Stomach (tissue), 9 donors: Measurements from ENCODE around the gene RABGAP1L. TPM values are rescaled to one million over a fixed set of nuclear protein-coding genes. Genes with fewer than 3 reads are reported as not detected.

Experiments used
- DNase-seq, 2 donors: peaks; one replicate each; pipeline versions ENCODE4 v3.0.0 to v3.0.0-alpha.2; 2013 to 2019
- H3K27ac ChIP-seq, 5 donors: fragments of 200-600 bp in 4 of 5; sonication (generic) in 4 of 5; one replicate each; pipeline ENCODE4 v1.5.1; 2013 to 2019; ENCODE audit warnings: mild to moderate bottlenecking in 1 of 5, moderate library complexity in 1 of 5
- H3K27me3 ChIP-seq, 3 donors: fragments of 200-600 bp; sonication (generic); one replicate each; pipeline ENCODE4 v1.5.1; 2017 to 2019; ENCODE audit warnings: mixed run types in 1 of 3
- H3K36me3 ChIP-seq, 4 donors: fragments of 200-600 bp; sonication (generic); 1 replicate in 3 of 4; 2 replicates in 1 of 4; pipeline ENCODE4 v1.5.1; 2016 to 2019
- H3K4me1 ChIP-seq, 4 donors: fragments of 200-600 bp; sonication (generic); one replicate each; pipeline ENCODE4 v1.5.1; 2016 to 2019
- H3K4me3 ChIP-seq, 4 donors: fragments of 200-600 bp; sonication (generic) in 3 of 4; one replicate each; pipeline ENCODE4 v1.5.1; 2016 to 2019; ENCODE audit warnings: mild to moderate bottlenecking in 1 of 4
- H3K9me3 ChIP-seq, 4 donors: fragments of 200-600 bp; sonication (generic); one replicate each; pipeline ENCODE4 v1.5.1; 2016 to 2019
- CTCF ChIP-seq, 7 experiments: fragments of 450-650 bp in 4 of 7; fragments of 200-600 bp in 3 of 7; sonication (generic) in 3 of 7; IDR thresholded peaks; one replicate each; pipeline ENCODE4 v1.5.1; 2016 to 2019; ENCODE audit warnings: antibody characterized with exemption in 7 of 7, control low read depth in 2 of 7, mild to moderate bottlenecking in 1 of 7
- EP300 ChIP-seq: sonication (generic); formaldehyde crosslinking; IDR thresholded peaks from one replicate; pipeline ENCODE4 v1.6.1; 2017; ENCODE audit warnings: antibody characterized with exemption
- POLR2A ChIP-seq, 4 donors: fragments of 450-650 bp; IDR thresholded peaks; one replicate each; pipeline ENCODE4 v1.6.1; 2016; ENCODE audit warnings: antibody characterized with exemption in 4 of 4, control low read depth in 2 of 4, mild to moderate bottlenecking in 1 of 4, moderate library complexity in 1 of 4
- POLR2AphosphoS5 ChIP-seq, 3 donors: sonication (generic); formaldehyde crosslinking; IDR thresholded peaks; one replicate each; pipeline ENCODE4 v1.6.1; 2016; ENCODE audit warnings: antibody characterized with exemption in 3 of 3
- WGBS, 5 donors: extraction: QIAGEN DNeasy Blood & Tissue Kit in 3 of 5; methylation state at CpG; one replicate each; pipeline versions ENCODE4 v1.1.5 to v1.1.7; 2013 to 2018; 5-methylcytosine and 5-hydroxymethylcytosine counted together
- intact Hi-C: fragments of 100-400 bp; cut with DNase I; formaldehyde crosslinking; loops from one replicate; pipeline ENCODE4 v1.15.1; 2023; ENCODE audit warnings: low total_unique reads
- polyA plus RNA-seq, 3 donors: library from polyadenylated mRNA; stranded (reverse); fragments of 200-250 nt; gene quantifications; one replicate each; pipeline ENCODE4 v1.2.3, GENCODE V29; 2013
- total RNA-seq, 5 donors: library from RNA; depleted of rRNA; stranded (reverse); fragments of >200 nt; gene quantifications; one replicate each; pipeline versions ENCODE4 v1.1.0 to v1.2.3, GENCODE V29; 2014 to 2016
- donor health status: healthy with polysubstance abuse.
- donor health status: Bipolar disorder and iron deficiency.
- donor health status: healthy.

The RABGAP1L gene
- total and polyA plus RNA-seq, 8 donors, result 14.2 to 238 (median 57.9) TPM

GRCh38 chr1:174413632-174414031 lies 254.3 kb downstream of the RABGAP1L start:
- Histone ChIP-seq H3K27ac (no peak overlapping the region), H3K4me1 (no peaks in the 10 kb centered on the region), H3K36me3 (no peaks in the 10 kb centered on the region), H3K9me3 (no peaks in the 10 kb centered on the region), H3K4me3 (no peak overlapping the region), H3K27me3 (no peaks in the 10 kb centered on the region)
- no peak for DNase-seq
- WGBS, 5 donors, result 69 to 81% (median 74%) methylated on average over 4 of the region's 4 CpGs
- TF ChIP-seq POLR2A (IDR thresholded peaks at IDR 0.05), result no peak
- no peak for TF ChIP-seq CTCF (IDR thresholded peaks at IDR 0.05)
- no peak for TF ChIP-seq EP300
- no peak for TF ChIP-seq POLR2AphosphoS5 (IDR thresholded peaks at IDR 0.05)
- intact Hi-C loops, result no loop called here

GRCh38 chr1:174414203-174414602 lies 254.9 kb downstream of the RABGAP1L start:
- intact Hi-C loops, result no loop called here
- TF ChIP-seq POLR2AphosphoS5 (IDR thresholded peaks at IDR 0.05) (no peak), EP300 (no peak), POLR2A (IDR thresholded peaks at IDR 0.05) (no peak), CTCF (IDR thresholded peaks at IDR 0.05) (no peak)
- H3K27me3 ChIP-seq, result no peaks in the 10 kb centered on the region
- no peak overlapping the region for H3K27ac ChIP-seq
- no peak overlapping the region for H3K4me3 ChIP-seq
- H3K4me1 ChIP-seq, result no peaks in the 10 kb centered on the region
- WGBS, 5 donors, result 48 to 70% (median 68%) methylated on average over 1 of the region's 1 CpG
- no peaks in the 10 kb centered on the region for H3K36me3 ChIP-seq
- DNase-seq, result no peak
- no peaks in the 10 kb centered on the region for H3K9me3 ChIP-seq

GRCh38 chr1:174415506-174415905 lies 256.2 kb downstream of the RABGAP1L start:
- Histone ChIP-seq H3K4me3 (no peak overlapping the region), H3K9me3 (no peaks in the 10 kb centered on the region), H3K4me1 (no peaks in the 10 kb centered on the region), H3K27me3 (no peaks in the 10 kb centered on the region), H3K27ac (no peak overlapping the region), H3K36me3 (no peaks in the 10 kb centered on the region)
- intact Hi-C loops, result no loop called here
- TF ChIP-seq EP300, result no peak
- TF ChIP-seq POLR2A (IDR thresholded peaks at IDR 0.05), result no peak
- no peak for TF ChIP-seq POLR2AphosphoS5 (IDR thresholded peaks at IDR 0.05)
- TF ChIP-seq CTCF (IDR thresholded peaks at IDR 0.05), result no peak
- WGBS, 5 donors, result 95 to 99% (median 97%) methylated on average over 2 of the region's 2 CpGs
- DNase-seq, result no peak

GRCh38 chr1:174417921-174418320 lies 258.6 kb downstream of the RABGAP1L start:
- WGBS, 5 donors, result 86 to 92% (median 91%) methylated on average over 2 of the region's 2 CpGs
- Histone ChIP-seq H3K27ac (no peak overlapping the region), H3K4me3 (no peak overlapping the region), H3K9me3 (no peaks in the 10 kb centered on the region), H3K36me3 (no peaks in the 10 kb centered on the region), H3K4me1 (no peaks in the 10 kb centered on the region), H3K27me3 (no peaks in the 10 kb centered on the region)
- no peak for TF ChIP-seq EP300
- no peak for TF ChIP-seq POLR2AphosphoS5 (IDR thresholded peaks at IDR 0.05)
- TF ChIP-seq POLR2A (IDR thresholded peaks at IDR 0.05), result no peak
- no peak for TF ChIP-seq CTCF (IDR thresholded peaks at IDR 0.05)
- intact Hi-C loops, result no loop called here
- no peak for DNase-seq
